K562 (cell line): ENCODE results near the gene B9D2. TPM values are rescaled to one million over a fixed set of nuclear protein-coding genes. Genes with fewer than 3 reads are reported as not detected.
A peak's percentile ranks its signal among the peaks of the same experiment; 100 is the strongest.

Source experiments
- ARHGAP35 ChIP-seq: fragments of 450-650 bp; IDR thresholded peaks from 2 replicates; pipeline ENCODE4 v1.6.1; 2018; ENCODE audit not compliant: partially characterized antibody
- HDGF ChIP-seq: fragments of 450-650 bp; IDR thresholded peaks from 2 replicates; pipeline ENCODE4 v1.6.1; 2016
- KHSRP ChIP-seq: fragments of 450-650 bp; IDR thresholded peaks from 2 replicates; pipeline ENCODE4 v1.6.1; 2017
- NEUROD1 ChIP-seq: fragments of 150-350 bp; IDR thresholded peaks from 2 replicates; pipeline ENCODE4 v1.6.1; 2014; ENCODE audit warnings: borderline replicate concordance, low read length, low read depth; ENCODE audit not compliant: partially characterized antibody
- RBM22 ChIP-seq: fragments of 200-400 bp; formaldehyde crosslinking; IDR thresholded peaks from 2 replicates; pipeline ENCODE4 v1.6.1; 2018; ENCODE audit warnings: low read length, low read depth; ENCODE audit not compliant: poor library complexity, severe bottlenecking
- polyA plus RNA-seq, 8 experiments: library from polyadenylated mRNA; depleted of rRNA in 4 of 8; stranded (reverse) in 5 of 8; unstranded in 3 of 8; fragments of >200 nt; fragmentation: Nextera tagmentation in 2 of 8; fragmentation: Illumina TruSeq in 1 of 8; extraction: Ambion mirVana in 2 of 8; extraction: Trizol in 1 of 8; gene quantifications; 2 replicates each; pipeline versions ENCODE4 v1.2.1 to v1.2.3, GENCODE V29; 2011 to 2014; ENCODE audit warnings: inconsistent platforms in 1 of 8, missing spikeins in 1 of 8
- total RNA-seq, 7 experiments: library from RNA; depleted of rRNA in 6 of 7; stranded (reverse); fragments of >200 nt in 6 of 7; fragmentation: Illumina TruSeq in 2 of 7; extraction: Trizol in 2 of 7; gene quantifications; 2 replicates each; pipeline versions ENCODE4 v1.2.1 to v1.2.3, GENCODE V29; 2011 to 2021; ENCODE audit warnings: low replicate concordance in 1 of 7
- TF ChIP-seq, protein P1 (sequence below): fragments of 450-650 bp; IDR thresholded peaks from 2 replicates; pipeline ENCODE4 v1.6.1; 2016; ENCODE audit warnings: mild to moderate bottlenecking, moderate library complexity
- TF ChIP-seq, protein P2 (sequence below): sonication (generic); formaldehyde crosslinking; IDR thresholded peaks from 2 replicates; pipeline ENCODE4 v1.8.0; 2023; ENCODE audit warnings: mild to moderate bottlenecking, missing genetic modification reagents
- TF ChIP-seq, protein P3 (sequence below): fragments of 450-650 bp; IDR thresholded peaks from 2 replicates; pipeline ENCODE4 v1.6.1; 2018; ENCODE audit not compliant: partially characterized antibody

Gene B9D2
- total and polyA plus RNA-seq, 9 of the 15 experiments (the other 6 are each of a cell fraction or from before 2014, with no cell fraction given), result 0.83 to 6.9 (median 2.8) TPM

DNA sequence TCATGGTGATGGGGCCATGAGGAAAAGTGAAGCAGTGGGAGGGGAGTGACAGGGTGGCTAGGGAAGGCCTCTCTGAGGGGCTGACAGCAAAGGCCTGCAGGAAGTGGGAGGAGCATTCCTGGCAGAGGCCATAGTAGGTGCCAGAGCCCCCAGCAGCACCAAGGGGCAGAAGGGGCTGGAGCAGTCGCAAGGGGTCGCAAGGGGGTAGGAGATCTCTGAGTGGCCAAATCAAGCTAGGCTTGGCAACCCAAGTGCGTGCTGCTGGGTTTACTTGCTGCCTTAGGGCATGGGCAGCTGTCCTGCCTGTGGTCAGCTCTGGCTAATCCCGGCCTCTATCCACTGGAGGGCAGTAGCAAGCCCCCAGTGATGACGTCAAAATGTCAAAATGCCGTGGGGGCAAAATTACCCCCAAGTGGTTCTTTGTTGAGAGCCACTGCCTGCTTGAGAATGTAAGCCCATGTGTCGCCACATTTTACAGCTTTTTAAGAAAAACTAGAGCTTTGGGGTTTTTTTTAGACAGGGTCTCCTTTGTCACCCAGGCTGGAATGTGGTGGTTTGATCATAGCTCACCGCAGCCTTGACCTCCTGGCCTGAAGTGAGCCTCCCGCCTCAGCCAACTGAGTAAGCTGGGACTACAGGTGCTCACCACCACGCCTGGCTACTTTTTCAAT lies 42.2 kb downstream of the B9D2 start (continued):
- TF ChIP-seq, protein P1, sequence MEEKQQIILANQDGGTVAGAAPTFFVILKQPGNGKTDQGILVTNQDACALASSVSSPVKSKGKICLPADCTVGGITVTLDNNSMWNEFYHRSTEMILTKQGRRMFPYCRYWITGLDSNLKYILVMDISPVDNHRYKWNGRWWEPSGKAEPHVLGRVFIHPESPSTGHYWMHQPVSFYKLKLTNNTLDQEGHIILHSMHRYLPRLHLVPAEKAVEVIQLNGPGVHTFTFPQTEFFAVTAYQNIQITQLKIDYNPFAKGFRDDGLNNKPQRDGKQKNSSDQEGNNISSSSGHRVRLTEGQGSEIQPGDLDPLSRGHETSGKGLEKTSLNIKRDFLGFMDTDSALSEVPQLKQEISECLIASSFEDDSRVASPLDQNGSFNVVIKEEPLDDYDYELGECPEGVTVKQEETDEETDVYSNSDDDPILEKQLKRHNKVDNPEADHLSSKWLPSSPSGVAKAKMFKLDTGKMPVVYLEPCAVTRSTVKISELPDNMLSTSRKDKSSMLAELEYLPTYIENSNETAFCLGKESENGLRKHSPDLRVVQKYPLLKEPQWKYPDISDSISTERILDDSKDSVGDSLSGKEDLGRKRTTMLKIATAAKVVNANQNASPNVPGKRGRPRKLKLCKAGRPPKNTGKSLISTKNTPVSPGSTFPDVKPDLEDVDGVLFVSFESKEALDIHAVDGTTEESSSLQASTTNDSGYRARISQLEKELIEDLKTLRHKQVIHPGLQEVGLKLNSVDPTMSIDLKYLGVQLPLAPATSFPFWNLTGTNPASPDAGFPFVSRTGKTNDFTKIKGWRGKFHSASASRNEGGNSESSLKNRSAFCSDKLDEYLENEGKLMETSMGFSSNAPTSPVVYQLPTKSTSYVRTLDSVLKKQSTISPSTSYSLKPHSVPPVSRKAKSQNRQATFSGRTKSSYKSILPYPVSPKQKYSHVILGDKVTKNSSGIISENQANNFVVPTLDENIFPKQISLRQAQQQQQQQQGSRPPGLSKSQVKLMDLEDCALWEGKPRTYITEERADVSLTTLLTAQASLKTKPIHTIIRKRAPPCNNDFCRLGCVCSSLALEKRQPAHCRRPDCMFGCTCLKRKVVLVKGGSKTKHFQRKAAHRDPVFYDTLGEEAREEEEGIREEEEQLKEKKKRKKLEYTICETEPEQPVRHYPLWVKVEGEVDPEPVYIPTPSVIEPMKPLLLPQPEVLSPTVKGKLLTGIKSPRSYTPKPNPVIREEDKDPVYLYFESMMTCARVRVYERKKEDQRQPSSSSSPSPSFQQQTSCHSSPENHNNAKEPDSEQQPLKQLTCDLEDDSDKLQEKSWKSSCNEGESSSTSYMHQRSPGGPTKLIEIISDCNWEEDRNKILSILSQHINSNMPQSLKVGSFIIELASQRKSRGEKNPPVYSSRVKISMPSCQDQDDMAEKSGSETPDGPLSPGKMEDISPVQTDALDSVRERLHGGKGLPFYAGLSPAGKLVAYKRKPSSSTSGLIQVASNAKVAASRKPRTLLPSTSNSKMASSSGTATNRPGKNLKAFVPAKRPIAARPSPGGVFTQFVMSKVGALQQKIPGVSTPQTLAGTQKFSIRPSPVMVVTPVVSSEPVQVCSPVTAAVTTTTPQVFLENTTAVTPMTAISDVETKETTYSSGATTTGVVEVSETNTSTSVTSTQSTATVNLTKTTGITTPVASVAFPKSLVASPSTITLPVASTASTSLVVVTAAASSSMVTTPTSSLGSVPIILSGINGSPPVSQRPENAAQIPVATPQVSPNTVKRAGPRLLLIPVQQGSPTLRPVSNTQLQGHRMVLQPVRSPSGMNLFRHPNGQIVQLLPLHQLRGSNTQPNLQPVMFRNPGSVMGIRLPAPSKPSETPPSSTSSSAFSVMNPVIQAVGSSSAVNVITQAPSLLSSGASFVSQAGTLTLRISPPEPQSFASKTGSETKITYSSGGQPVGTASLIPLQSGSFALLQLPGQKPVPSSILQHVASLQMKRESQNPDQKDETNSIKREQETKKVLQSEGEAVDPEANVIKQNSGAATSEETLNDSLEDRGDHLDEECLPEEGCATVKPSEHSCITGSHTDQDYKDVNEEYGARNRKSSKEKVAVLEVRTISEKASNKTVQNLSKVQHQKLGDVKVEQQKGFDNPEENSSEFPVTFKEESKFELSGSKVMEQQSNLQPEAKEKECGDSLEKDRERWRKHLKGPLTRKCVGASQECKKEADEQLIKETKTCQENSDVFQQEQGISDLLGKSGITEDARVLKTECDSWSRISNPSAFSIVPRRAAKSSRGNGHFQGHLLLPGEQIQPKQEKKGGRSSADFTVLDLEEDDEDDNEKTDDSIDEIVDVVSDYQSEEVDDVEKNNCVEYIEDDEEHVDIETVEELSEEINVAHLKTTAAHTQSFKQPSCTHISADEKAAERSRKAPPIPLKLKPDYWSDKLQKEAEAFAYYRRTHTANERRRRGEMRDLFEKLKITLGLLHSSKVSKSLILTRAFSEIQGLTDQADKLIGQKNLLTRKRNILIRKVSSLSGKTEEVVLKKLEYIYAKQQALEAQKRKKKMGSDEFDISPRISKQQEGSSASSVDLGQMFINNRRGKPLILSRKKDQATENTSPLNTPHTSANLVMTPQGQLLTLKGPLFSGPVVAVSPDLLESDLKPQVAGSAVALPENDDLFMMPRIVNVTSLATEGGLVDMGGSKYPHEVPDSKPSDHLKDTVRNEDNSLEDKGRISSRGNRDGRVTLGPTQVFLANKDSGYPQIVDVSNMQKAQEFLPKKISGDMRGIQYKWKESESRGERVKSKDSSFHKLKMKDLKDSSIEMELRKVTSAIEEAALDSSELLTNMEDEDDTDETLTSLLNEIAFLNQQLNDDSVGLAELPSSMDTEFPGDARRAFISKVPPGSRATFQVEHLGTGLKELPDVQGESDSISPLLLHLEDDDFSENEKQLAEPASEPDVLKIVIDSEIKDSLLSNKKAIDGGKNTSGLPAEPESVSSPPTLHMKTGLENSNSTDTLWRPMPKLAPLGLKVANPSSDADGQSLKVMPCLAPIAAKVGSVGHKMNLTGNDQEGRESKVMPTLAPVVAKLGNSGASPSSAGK, result no peak
- TF ChIP-seq HDGF (no peak), RBM22 (no peak), NEUROD1 (no peak), KHSRP (0 out of 2 replicates have a peak, but pooled peaks have one; percentile 45), ARHGAP35 (no peak)
- TF ChIP-seq, protein P2, sequence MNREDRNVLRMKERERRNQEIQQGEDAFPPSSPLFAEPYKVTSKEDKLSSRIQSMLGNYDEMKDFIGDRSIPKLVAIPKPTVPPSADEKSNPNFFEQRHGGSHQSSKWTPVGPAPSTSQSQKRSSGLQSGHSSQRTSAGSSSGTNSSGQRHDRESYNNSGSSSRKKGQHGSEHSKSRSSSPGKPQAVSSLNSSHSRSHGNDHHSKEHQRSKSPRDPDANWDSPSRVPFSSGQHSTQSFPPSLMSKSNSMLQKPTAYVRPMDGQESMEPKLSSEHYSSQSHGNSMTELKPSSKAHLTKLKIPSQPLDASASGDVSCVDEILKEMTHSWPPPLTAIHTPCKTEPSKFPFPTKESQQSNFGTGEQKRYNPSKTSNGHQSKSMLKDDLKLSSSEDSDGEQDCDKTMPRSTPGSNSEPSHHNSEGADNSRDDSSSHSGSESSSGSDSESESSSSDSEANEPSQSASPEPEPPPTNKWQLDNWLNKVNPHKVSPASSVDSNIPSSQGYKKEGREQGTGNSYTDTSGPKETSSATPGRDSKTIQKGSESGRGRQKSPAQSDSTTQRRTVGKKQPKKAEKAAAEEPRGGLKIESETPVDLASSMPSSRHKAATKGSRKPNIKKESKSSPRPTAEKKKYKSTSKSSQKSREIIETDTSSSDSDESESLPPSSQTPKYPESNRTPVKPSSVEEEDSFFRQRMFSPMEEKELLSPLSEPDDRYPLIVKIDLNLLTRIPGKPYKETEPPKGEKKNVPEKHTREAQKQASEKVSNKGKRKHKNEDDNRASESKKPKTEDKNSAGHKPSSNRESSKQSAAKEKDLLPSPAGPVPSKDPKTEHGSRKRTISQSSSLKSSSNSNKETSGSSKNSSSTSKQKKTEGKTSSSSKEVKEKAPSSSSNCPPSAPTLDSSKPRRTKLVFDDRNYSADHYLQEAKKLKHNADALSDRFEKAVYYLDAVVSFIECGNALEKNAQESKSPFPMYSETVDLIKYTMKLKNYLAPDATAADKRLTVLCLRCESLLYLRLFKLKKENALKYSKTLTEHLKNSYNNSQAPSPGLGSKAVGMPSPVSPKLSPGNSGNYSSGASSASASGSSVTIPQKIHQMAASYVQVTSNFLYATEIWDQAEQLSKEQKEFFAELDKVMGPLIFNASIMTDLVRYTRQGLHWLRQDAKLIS, result no peak
- TF ChIP-seq, protein P3, sequence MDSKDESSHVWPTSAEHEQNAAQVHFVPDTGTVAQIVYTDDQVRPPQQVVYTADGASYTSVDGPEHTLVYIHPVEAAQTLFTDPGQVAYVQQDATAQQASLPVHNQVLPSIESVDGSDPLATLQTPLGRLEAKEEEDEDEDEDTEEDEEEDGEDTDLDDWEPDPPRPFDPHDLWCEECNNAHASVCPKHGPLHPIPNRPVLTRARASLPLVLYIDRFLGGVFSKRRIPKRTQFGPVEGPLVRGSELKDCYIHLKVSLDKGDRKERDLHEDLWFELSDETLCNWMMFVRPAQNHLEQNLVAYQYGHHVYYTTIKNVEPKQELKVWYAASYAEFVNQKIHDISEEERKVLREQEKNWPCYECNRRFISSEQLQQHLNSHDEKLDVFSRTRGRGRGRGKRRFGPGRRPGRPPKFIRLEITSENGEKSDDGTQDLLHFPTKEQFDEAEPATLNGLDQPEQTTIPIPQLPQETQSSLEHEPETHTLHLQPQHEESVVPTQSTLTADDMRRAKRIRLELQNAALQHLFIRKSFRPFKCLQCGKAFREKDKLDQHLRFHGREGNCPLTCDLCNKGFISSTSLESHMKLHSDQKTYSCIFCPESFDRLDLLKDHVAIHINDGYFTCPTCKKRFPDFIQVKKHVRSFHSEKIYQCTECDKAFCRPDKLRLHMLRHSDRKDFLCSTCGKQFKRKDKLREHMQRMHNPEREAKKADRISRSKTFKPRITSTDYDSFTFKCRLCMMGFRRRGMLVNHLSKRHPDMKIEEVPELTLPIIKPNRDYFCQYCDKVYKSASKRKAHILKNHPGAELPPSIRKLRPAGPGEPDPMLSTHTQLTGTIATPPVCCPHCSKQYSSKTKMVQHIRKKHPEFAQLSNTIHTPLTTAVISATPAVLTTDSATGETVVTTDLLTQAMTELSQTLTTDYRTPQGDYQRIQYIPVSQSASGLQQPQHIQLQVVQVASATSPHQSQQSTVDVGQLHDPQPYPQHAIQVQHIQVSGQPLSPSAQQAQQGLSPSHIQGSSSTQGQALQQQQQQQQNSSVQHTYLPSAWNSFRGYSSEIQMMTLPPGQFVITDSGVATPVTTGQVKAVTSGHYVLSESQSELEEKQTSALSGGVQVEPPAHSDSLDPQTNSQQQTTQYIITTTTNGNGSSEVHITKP, result no peak
